Activated T-cell treated with anti-CD3 and anti-CD28 coated beads for 1 hour (primary cell): ENCODE data around the gene SRRM2.

ENCODE experiments used
- DNase-seq: peaks from one replicate; pipeline ENCODE4 v3.0.0-alpha.2; 2020; ENCODE audit warnings: low read depth

The SRRM2 gene

GRCh38 chr16:2777231-2777902 lies 24.9 kb downstream of the SRRM2 start, which contains the start of gene ELOB:
ELOB (minus strand) TSS chr16:2777280; CDS start chr16:2777239, 41 bp downstream.
- DNase-seq: peak; percentile 87

DNA sequence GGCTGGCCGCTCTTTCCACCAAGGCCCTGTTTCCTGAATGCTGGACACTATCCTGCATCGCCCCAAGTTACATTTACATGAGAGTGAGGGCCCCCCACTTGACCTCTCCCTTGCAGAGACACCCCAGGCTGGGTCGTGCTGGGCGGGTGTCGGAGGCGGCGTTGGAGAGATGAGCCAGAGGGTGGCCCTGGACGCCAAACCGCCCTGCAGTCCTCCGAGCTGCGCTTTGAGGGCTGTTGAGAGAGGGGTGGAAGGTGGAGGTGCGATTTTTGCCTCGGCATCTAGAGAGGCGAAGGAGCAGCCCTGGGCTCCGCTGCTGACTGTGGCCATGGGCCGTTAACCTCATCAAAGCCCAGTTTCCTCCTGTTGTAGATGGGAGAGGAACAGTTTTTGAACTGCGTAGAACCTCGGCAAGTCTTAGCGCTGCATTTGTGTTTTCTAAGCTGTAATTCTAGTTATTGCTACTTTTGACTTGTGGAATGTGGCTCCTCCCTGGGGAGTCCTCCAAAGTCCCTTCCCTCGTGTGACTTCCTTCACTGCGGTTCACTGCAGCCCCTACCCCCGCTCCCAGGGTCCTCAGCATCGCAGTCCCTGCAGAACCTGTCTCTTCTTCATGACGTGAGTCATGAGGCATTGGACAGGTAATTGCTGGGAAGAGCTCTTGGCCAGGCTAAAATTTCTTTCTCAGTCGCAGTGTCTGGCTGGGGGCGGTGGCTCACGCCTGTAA lies 25.6 kb downstream of the SRRM2 start:
- no peak for DNase-seq

- no peak for DNase-seq
These were observed 26.2 kb downstream of the SRRM2 start for GRCh38 chr16:2778630-2778958.

GRCh38 chr16:2779151-2779920 lies 26.9 kb downstream of the SRRM2 start:
- no peak for DNase-seq

GRCh38 chr16:2779978-2780898 lies 27.8 kb downstream of the SRRM2 start:
- no peak for DNase-seq

- DNase-seq: no peak
These were observed 30.3 kb downstream of the SRRM2 start for GRCh38 chr16:2782583-2783351.

DNA sequence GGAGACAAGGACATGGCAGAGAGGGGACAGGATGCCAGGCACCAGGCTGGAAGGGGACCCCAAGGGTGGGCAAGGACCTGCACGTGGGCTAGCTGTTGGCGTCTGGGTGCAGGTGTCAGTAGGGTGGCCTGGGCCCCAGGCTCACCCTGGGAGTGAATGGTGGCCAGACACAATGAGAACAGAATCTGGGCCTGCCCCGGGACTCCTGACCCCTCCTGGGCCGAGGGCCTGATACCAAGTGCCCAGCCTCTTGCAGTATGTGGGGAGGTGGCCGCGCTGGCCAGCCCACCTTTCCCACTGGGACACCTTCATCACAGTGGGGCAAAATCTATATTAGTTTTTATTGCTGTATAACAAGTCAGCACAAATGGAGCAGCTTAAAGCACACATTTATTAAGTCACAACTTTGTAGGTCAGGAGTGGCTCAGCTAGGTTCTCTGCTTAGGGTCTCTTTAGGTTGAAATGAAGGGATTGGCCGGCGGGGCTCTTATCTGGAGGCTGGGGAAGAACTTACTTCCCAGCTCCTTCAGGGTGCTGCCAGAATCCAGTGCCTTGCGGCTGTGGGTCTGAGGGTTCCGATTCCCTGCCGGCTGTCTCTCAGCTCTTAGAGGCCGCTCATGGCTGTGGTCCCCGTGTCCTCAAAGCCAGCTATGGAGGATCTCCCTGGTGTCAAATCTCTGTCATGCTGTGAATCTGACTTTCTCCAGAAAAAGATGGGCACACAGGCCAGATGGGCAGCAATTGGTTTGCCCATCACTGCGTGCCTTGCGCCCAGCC lies 31.3 kb downstream of the SRRM2 start:
- DNase-seq: no peak

DNA sequence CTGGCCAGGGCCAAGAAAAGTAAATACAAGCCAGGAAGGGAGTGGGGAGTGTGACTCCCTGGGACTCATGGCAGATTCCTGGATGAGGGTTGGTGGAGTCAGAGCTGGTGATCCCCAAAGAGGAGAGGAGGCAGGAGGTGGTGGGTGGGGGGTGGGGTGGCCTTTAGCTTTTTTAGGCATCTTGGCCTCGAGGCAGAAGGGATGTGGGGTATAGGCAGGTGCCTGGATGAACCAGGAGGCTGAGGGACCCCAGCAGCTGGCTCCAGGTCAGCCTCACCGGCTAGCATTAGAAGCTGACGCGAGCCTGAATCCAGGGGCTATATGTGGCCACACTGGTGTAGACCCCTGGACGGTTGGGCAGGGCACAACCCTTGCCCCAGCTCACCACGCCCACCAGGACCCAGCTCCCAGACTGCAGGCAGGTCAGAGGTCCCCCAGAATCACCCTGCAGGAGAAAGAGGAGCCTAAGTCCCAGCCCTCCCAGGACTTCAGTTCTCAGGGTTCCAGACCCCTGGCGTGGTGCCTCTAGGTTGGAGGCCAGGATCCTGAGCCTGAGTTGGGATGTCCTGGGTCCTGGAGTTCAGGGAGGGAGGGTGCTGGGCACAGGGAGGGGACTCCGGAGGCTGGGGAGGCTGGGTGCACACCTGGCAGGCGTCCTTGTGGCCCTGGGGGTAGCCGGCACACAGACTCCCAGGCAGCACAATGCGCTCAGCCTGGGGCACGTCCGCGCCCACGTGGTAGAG lies 32.1 kb downstream of the SRRM2 start:
- DNase-seq: no peak

GRCh38 chr16:2785101-2785991 lies 32.9 kb downstream of the SRRM2 start:
- DNase-seq: no peak

GRCh38 chr16:2786061-2786825 lies 33.8 kb downstream of the SRRM2 start:
- no peak for DNase-seq

DNA sequence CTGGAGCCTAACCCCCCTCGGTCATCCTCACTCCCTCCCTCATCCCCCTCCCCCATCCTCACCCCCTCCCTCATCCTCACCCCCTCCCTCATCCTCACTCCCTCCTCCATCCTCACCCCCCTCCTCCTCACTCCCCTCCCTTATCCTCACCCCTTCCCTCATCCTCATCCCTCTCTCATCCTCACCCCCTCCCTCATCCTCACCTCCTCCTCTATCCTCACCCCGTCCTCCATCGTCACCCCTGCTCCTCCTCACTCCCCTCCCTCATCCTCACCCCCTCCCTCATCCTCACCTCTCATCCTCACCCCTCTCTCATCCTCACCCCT lies 34.4 kb downstream of the SRRM2 start:
- DNase-seq: no peak

GRCh38 chr16:2787406-2787805 lies 35.0 kb downstream of the SRRM2 start, which contains the start of gene PRSS33:
PRSS33 (minus strand) TSS chr16:2787560; CDS start chr16:2786547, 1,013 bp downstream.
- DNase-seq: no peak

DNA sequence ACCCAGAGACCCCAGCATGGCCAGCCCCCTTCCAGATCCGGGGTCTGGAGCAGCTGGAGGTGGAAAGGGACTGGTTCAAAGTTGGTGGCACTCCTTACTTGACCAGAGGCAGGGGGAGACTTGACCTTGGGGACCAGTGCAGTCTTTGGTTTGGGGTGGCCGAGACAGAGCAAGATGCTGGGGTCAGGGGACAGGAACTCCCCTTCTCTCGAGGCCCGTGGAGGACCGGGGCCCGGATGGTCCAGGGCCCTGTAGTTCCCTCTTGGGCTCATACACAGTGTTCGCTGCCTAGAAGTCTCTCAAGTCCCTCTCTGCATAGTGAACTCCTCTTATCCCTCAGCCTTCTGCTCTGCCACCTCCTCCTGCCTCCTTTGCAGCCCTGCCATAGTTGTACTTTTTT lies 35.5 kb downstream of the SRRM2 start:
- no peak for DNase-seq

DNA sequence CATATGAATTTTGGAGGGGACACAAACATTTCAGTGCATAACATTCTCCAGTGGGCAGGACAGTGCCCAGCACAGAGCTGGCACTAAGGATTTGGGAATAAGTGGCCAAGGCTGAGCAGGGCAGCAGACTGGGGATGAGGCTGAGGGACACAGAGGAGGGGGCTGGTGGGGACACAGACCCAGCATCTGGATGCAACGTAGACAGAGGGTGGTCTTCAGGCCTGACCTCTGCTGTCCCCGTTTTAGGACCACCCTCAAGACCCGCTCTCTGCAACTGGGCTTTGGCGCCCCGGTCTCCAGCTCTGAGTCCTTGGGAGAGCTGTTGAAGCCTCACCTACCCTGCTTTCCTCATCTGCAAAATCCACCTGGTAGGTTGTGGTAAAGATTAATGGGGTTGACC lies 38.2 kb downstream of the SRRM2 start:
- no peak for DNase-seq

DNA sequence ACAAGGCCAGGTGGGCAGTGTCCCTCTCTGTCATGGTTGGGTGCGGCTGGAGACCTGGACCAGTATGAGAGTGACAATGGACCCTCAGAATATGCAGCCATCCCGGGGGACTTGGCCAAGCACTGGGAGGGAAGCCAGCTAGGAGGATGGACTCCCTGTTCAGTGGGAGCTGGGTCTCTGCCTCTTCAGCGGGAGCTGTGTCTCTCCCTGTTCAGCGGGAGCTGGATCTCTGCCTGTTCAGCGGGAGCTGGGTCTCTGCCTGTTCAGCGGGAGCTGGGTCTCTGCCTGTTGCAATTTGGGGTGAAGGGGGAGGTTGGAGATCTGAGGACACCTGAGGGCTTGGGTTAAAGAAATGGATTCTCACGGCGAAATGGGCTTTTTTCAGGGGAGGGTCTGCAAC lies 38.7 kb downstream of the SRRM2 start:
- no peak for DNase-seq

- DNase-seq: no peak
These were observed 40.5 kb downstream of the SRRM2 start for GRCh38 chr16:2792940-2793339.

GRCh38 chr16:2795395-2796143 lies 43.1 kb downstream of the SRRM2 start:
- DNase-seq: no peak
